ENCODE measurements around the gene MYL12B.
A peak's percentile ranks its signal among the peaks of the same experiment; 100 is the strongest.
"Not testable (repeated sequence)": the region's sequence is repeated elsewhere in the genome, so short reads cannot be mapped to it uniquely, and the experiment has no call there.

Gene MYL12B

DNA sequence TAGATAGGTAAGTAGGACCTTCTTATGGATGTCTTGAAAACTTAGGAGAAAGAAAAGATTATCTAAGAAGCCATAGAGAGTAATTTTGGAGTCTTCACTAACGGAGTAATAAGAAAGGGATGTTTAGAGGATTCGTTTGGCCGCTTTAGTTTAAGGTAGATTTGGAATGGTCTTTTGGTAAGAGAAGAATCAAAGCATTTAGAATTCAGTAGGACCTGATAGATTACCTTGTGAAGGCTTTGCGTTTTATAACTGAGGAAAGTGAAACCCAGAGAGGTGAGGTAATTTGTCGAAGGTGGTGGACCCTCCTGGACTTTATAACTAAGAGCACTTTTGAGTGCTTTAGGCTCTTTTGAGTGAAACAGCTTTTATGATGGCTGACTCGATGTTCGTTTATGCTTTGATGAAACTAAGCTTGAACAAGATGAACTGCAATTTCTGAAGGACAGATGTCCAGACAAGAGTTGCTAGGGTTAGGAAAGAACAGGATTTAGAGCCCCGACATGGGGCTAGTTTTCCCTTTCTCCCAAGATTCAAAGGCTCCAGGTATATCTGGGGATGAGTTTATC lies 1.3 kb downstream of the MYL12B start:
- DNase-seq: no peak

DNA sequence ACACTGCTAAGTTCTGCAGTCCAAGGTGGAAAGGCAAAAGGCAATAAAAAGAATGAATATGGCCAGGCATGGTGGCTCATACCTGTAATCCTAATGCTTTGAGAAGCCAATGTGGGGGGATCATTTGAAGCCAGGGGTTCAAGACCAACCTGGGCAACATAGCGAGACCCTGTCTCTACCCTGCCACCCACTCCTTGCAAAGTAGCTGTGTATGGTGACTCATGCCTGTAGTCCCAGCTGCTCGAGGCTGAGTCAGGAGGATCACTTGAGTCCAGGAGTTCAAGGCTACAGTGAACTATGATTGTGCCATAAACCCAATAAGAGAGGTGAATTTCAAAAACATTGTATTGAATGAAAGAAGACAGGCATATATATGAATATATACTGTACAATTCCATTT lies 2.4 kb downstream of the MYL12B start:
- DNase-seq: no peak

DNA sequence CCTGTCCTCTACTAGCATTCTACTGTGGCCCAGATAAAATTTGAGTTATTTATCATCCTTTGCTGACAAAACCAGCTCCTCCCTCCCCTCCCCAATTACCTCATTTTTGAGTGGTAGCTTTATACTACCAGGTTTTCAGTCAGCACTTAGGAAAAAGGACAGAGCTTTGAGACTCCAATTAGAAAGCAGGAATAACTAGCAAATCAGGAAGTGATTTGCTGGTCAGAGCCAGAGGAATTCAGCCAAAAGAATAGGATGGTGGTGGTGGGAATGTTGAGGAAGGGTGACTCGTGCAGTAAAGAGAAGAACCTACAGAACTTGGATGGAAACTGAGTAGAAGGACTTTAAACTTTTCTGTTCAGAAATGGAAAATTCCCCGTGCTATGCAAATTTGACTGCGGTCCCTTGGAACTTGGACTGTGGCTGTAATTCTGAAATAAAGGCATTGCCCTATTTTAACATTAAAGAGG lies 3.7 kb downstream of the MYL12B start:
- DNase-seq: no peak

DNA sequence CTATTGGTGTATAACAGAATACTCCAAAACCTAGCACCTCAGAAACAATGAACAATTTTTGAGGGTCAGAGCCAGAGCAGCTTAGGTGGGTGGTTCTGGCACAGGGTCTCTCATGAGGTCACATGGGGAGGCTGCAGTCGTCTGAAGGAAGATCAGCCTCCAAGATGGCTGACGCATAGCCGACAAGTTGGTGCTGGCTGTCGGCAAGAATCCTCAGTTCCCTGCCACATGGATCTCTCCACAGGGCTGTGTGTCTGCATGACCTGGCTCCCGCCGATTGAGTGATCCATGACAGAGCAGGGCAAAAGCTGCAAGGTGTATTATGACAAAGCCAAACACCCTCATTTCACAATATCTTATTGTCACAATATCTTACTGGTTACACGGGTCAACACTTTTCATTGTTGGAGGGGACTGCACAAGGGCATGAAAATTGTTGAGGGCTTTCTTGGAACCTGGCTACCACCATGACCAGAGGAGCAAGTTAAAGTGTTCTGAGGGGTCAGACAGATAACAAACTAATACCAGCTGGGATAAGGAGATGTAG lies 4.2 kb downstream of the MYL12B start:
- DNase-seq: no peak

DNA sequence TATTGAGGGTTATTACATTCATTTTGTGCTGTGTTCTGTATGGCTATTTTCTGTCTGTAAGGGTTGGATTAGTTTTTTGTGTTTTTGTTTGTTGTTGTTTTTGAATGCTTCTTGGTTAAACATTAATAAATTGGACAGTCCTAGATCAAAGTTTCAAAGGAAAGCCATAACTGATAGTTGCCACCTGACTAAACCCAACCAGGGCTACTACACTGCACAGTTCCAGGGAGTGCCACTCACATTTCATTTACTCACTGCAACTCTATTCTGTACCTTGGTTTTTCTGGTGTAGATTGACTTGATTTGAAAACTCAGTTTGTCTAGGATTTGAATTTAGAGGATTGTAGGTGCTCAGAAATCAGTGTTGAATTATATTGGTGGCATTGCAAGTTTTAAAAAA lies 6.4 kb downstream of the MYL12B start:
- no peak for DNase-seq

DNA sequence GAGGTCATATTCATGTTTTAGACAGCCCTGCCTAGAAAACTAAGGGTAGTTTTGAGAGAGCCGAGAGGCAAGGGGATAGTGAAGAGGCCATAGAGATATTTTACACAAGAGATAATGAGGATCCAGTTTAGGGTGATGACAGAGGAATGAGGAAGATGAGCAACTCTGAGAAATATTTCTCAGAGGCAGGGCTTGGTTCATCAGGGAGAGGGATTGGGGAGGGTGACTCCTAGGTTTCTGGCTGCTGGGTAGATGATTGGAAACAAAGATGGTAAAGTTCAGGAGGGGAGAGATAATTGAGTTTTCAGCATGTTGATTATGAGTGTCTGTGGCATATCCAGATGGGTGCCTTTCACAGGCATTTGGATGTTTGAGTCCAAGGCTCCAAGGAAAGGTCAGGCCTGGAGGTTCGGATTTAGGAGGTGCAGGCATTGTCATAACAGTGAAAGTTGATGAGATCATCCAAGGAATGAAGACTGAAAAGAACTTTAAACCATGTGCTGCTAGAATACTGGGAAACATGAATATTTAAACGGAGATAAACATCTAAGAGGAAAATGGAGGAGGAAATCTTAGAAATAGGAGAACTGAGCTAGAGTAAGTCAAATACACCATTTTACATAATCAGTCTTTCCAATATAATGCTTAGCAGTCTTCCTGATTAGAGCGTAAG lies 7.4 kb downstream of the MYL12B start:
- DNase-seq: no peak

DNA sequence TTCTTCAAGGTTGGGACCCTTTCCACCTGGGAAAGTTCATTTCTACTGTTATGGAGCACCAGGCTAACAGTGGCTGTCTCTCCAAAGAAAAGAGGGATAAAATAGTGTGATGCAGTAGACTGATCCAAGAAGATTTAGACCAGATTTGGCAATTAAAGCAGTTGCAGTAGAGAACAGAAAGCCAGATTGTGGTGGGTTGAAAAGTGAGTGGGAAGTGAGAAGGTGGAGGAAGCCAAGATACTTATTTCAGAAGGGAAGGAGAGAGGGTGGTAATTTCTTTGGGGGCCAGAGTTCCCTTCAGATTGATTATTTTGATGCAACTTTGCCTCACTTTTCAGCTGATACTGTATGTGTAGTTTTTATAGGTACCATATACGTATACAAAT lies 8.0 kb downstream of the MYL12B start:
- no peak for DNase-seq

DNA sequence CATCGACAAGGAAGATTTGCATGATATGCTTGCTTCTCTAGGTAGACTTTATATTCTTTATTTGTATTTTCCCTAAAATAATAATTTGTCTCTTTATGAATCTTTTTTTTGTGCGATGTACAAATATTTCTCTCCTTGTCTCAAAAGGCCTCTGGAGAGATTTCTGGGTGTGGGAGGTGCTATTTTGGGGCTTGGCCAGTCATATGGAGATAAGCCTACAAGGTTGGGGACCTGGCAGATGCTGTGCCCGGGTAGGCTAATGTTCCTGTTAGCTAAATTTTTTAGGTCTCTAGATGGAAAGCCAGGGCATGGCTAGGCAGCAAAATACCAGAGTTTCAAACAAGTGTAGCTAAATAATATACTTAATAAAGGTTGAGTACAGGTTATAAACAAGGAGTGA lies 11.1 kb downstream of the MYL12B start:
- DNase-seq: no peak

DNA sequence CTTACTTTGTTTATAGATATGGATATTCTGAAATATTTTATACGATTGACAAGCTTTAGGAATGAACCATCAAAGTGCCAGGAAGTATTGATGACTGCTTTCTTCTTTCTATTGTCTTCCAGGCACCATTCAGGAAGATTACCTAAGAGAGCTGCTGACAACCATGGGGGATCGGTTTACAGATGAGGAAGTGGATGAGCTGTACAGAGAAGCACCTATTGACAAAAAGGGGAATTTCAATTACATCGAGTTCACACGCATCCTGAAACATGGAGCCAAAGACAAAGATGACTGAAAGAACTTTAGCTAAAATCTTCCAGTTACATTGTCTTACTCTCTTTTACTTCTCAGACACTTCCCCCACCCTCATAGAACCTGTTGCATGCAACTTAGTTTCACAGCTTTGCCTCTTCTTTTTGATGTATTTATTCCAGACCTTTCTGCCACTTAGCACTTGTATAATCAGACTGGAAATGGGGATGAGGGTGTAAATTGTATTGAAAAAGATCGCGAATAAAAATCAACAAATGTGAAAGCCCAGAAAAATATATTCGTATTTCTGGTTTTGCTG lies 15.8 kb downstream of the MYL12B start:
- not testable (repeated sequence) for DNase-seq

DNA sequence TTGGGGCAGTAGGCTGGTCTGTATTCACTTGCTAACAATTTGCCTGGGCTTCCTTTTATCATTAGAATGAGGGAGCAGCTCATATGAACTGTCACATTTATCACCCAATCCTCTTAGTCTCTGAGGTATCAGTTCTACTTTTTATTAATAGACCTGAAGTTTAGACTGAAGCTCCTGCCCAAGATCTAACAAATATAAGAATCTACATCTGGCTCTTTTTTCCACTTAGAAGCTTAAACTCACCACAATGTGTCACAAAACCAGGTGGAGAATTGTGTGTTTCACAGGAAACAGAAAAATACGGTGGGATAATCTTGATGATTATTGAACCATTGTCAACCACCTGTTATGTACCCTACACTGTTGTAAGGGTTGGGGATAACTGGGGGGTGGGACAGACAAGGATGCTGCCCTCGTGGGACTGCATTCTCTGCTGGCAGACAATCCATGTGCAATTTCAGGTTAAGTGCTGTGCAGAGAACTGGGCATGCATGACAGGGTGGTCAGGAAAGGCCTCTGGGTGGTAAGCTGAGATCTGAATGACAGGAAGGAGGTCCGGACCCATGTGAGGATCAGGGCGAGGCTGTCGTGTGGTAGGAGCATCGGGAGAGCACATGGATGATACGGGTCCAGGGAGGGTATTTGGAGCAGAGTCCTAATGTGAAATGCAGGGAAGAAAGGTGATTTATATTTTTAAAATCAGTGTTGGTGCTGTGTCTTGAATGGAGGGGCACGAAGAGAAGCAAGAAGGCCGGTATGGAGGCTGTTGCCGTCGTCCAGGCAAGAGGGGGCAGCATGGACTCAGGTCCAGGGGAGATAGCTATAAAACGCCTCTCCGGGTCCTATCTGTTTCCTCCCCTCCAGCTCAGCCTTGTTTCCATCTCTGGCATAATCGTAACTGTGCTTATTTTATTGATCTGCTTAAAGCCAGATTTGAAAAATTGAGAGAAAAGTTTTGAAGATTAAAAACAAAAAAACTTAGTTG lies 17.6 kb downstream of the MYL12B start:
- no peak for DNase-seq

DNA sequence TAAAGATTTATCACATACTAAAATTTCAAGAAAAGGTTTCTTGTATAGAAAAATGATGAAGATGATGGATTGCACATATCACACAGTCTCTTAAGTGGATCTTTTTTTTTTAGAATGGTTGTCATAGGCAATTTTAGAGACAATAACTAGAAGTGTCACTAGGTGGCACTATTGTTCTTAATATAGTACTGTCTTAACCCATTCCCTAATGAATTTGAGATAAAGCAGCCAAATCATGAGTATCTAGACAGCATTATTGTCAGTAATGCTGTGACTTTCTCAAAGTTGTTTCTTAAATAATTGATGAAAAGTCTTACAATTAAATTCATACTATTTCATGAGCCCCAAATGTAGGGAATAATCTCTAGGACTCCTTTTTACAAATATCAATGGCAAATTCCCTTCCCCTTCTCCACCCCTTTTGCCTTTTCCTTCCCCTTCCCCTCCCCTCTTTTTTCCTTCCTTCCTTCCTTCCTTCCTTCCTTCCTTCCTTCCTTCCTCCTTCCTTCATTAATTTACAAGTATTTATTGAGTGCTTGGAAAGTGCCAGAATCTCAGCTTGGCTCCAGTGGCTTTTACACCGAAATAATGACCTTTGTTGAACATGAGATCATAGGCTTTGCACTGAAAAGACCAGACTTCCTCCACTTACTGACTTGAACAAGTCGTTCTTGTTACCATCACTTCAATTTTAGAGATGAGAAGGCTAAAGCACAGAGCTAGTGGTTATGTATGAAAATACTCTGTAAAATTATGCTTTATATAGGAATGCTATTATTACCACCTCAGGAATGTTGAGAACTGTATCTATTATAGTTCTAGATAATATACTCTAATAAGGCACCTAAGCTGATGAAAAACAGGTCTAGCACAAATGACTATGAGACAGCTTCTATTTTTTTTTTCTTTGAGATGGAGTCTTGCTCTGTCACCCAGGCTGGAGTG lies 19.8 kb downstream of the MYL12B start:
- peak in 1 of 2 experiments; percentile 52 for DNase-seq

DNA sequence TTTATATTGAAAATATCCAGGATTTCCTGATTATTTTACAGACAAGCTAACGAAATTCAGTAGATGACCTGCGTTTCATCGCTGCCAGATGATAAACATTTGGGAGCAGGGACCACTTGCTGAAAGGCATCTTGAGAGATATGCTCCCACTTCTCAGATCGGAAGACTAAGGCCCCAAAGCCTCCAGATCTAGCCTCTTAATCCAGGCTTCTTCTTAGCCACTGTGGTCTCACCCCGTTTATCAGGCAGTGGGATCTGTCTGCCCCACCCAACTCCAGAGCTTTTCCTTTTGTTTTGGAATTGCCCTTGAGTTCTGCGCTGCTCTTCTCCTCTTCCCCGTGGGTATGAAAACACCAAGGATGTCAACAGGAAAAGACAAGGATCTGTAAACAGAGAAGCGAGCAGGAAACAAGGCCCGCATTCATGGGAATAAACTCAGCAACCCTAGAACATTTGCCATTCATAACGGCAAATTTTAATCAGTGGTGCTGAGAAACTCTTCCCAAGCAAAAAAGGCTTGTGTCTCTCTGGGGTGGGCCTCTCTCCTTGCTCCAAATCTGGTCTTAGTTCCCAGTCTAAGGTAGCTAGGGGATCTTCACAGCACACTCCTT lies 21.4 kb downstream of the MYL12B start:
- DNase-seq: no peak

DNA sequence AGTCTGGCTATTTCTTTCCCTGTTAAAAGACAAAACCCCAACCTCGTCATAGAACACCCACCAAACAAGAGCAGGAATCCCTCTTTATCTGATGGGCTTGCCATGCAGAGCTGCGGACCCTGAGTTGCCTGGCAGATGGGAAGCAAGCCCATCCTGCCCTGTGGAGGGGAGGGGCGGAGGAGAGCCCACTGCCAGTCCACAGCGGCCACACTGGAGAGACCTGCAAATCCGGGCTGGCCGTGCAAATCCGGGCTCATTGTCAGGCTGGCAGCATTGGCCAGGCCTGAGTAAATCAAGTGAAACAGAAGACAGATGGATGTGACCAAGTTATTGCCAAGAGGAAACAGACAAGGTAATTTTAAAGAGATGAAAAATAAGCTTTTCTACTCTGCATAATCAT lies 22.0 kb downstream of the MYL12B start:
- peak; percentile 50 to 88 for DNase-seq

DNA sequence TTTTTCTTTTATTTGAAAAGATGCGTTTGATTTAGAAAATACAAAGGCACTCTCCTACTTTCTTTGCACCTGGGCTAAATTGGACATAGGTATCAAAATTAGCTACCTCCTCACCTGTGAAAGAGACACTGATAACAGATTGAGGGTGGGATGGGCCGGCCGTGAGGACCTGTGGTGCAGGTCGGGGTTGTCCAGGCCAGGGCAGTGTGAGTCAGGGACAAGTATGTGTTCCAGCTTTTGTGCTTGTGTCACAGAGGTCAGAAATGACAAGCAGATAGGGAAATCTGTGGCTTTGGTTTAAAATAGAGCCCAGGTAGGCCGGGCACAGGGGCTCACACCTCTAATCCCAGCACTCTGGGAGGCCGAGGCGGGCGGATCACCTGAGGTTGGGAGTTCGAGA lies 22.6 kb downstream of the MYL12B start:
- no peak for DNase-seq

DNA sequence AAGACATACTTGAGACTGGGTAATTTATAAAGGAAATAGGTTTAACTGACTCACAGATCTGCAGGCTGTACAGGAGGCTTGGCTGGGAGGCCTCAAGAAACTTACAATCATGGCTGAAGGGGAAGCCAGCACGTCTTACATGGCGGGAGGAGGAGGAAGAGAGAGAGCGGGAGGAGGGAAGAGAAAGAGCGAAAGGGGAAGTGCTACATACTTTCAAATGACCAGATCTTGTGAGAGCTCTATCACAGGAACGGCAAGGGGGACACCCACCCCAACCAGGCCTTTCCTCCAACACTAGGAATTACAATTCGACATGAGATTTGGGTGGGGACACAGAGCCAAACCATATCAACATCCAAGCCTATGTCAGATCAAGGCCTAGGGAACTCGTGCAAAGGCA lies 24.2 kb downstream of the MYL12B start:
- no peak for DNase-seq

DNA sequence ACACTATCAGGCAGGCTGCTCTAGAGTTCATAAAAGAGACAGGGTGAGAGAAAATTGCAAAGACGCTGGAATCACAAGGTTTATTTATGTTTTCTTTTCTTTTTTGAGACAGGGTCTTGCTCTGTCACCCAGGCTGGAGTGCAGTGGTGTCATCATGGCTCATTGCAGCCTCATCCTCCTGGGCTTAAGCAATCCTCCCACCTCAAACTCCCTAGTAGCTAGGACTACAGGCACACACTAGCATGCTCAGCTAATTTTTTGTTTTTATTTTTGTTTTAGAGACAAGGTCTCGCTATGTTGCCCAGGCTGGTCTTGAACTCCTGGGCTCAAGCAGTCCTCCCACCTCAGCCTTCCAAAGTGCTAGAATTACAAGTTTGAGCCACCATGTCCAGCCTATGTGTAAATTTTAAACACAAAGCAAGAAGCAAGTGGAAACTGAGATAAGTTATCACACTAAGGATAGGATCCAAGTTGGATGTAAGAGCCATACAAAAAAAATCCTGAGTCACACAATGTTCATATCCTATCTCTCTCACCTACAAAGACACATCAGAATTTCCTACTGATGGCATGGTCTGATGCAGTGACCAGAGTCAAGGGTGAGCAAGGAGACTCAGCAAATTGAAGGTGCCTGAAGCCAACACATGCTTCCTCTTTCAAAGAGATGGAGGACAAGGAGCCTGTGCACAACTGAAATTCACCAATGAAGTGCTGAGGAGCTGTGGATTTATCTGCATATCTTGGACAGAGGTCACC lies 31.4 kb downstream of the MYL12B start:
- DNase-seq: no peak

DNA sequence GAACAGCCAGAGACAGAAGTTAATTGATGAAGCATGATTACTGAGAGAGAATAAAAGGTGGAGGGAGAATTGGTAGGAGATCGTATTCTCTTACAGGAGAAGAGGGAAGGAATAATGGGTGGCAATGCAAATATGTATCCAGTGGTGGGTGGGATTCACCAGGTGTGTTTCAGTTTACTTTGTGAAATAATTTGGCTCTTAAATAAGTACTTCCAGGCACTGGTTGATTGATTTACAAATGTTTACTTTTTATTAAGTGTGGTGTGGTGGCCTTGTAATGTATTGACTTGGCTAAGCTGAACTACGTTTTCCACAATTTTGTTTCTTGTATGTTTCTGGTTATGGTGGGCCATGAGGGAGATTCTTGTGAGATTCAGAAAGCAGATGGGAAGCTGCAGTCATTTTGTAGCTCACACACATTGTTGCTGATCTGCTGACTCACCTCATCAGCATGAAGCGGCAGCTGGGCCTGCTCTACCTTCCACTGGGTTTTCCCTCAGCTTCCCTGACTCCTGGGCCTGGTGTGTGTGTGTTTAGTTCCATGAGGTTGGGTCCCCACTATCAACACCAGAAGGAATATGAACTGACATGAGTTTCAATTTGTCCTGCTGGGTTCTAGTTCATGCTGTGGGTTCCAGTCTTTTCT lies 32.6 kb downstream of the MYL12B start:
- no peak for DNase-seq

DNA sequence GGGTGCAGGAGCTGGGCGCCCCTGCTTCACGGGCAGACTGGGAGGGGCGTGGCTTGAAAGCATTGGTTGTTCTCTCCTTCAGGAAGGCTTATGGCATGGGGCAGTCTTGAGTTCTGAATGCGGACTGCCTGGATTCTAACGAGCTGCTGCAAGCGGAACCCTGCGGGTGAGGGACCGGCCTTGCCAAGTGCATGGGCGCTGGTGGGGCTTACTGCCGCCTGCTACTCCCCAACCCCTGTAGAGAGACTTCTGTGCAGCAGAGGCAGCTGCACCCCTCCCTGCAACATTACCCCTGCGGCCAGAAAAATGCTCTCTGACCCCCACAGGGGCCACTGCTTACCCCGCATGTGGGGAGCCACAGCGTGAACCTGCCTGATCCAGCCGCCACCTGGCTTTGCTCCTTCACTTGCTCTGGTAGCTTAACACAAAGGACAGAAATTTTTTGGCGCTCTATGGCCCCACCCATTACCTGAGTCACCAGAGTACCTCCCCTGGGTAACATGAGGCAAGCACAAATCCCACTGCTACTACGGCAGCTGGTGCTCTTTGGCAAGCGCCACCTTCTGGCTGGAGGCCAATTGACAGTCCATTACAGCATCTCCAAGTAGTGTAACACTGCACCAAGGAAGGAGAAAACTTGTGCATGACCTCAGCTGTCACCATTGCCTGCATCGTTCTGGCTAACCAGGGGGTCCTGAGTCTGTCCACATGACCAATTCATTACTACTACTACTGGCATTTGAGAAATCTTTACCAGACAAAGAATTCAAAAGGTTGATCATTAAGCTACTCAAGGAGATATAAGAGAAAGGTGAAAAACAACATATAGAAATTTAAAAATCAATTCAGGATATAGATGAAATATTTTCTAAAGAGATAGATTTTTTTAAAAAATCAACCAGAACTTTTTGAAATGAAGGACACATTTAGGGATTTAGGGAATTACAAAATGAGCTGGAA lies 35.4 kb downstream of the MYL12B start:
- DNase-seq: no peak

DNA sequence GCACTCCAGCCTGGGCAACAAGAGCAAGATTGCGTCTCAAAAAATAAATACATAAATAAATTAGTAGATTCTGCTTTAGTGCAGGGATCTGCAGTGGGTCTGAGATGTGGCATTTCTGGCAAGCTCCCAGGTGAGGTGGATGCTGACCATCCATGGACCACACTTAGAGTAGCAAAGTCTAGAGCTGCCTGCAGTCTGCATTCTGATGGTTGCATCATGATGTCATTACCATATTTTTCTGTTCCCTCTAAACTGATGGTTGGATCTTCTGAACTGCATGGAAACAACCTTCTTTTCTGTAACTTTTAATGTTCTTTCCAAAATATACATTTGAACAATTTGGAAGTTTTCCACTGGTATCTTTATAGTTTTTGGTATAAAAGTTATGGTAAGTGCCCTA lies 42.9 kb downstream of the MYL12B start:
- DNase-seq: no peak

All from cerebellar nuclear complex (tissue), 1 donor.